ENCODE measurements around the gene SUN3.

DNA sequence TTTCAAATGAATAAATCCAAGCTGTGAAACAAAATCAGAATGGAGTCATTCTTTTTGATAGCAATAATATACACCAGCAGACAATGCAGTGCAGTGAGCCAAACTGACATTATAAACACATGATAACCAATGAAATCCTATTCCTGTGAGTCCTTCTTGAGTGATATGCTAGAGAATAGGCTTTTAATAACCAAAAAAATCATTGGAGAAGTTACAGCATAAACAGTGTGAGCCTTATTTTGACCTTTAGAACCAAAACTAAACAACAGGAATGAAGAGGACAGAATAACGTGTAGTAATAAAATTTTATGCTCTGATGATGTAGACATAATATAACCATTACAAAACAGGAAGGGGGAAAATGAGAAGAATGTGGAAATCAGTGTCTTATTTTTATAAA is 58.1 kb downstream of the SUN3 start:
- TF ChIP-seq, protein P1, sequence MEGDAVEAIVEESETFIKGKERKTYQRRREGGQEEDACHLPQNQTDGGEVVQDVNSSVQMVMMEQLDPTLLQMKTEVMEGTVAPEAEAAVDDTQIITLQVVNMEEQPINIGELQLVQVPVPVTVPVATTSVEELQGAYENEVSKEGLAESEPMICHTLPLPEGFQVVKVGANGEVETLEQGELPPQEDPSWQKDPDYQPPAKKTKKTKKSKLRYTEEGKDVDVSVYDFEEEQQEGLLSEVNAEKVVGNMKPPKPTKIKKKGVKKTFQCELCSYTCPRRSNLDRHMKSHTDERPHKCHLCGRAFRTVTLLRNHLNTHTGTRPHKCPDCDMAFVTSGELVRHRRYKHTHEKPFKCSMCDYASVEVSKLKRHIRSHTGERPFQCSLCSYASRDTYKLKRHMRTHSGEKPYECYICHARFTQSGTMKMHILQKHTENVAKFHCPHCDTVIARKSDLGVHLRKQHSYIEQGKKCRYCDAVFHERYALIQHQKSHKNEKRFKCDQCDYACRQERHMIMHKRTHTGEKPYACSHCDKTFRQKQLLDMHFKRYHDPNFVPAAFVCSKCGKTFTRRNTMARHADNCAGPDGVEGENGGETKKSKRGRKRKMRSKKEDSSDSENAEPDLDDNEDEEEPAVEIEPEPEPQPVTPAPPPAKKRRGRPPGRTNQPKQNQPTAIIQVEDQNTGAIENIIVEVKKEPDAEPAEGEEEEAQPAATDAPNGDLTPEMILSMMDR (IDR thresholded peaks at IDR 0.05) = no peak
- TF ChIP-seq POLR2A (IDR thresholded peaks at IDR 0.05) (no peak), POLR2AphosphoS5 (IDR thresholded peaks at IDR 0.05) (no peak)
